Endothelial cell of umbilical vein (primary cell): ENCODE measurements around the gene LEP. TPM values are rescaled to one million over a fixed set of nuclear protein-coding genes. Genes with fewer than 3 reads are reported as not detected.

Source experiments
- BruUV-seq: library from RNA; stranded (reverse); fragments of 400-500 nt; replicated peaks from 2 replicates; lab custom pipeline; 2021; lab: Mats Ljungman, UMichigan
- CTCF ChIA-PET: fragments of 300-600, 350-600 bp; sonication (Branson Sonifier 250); formaldehyde crosslinking; loops from one replicate; lab custom pipeline; 2021; ENCODE audit warnings: antibody characterized with exemption, inconsistent platforms; lab: Charles Lee
- POLR2A ChIA-PET: fragments of 300-600, 350-600 bp; sonication (Branson Sonifier 250); formaldehyde crosslinking; loops from one replicate; lab custom pipeline; 2021; ENCODE audit warnings: antibody characterized with exemption, inconsistent platforms; lab: Charles Lee
- DNase-seq: peaks from one replicate; pipeline ENCODE4 v3.0.0-alpha.2; 2011; ENCODE audit warnings: low read depth, low spot score
- FAIRE-seq: peaks from 2 replicates; lab custom pipeline; 2011; peaks lifted over from hg19 to GRCh38; lab: Jason Lieb, UNC
- H2AFZ ChIP-seq: 2 replicates; pipeline ENCODE4 v1.6.0; 2012; ENCODE audit warnings: low read depth, low read length, control low read depth, inconsistent platforms
- H3K27ac ChIP-seq: 2 replicates; pipeline ENCODE4 v1.5.1; 2011; ENCODE audit warnings: low read depth, mild to moderate bottlenecking, control low read depth, low read length, moderate library complexity; ENCODE audit not compliant: insufficient read depth
- H3K27me3 ChIP-seq, 2 experiments: 2 replicates each; pipeline versions ENCODE4 v1.6.0 to v1.6.1; 2011; ENCODE audit warnings: low read length in 2 of 2, mixed read lengths in 1 of 2; ENCODE audit not compliant: control insufficient read depth in 2 of 2, insufficient read depth in 2 of 2
- H3K36me3 ChIP-seq, 2 experiments: 2 replicates in 1 of 2; 3 replicates in 1 of 2; pipeline ENCODE4 v1.5.1; 2011; ENCODE audit warnings: low read length in 2 of 2, mild to moderate bottlenecking in 1 of 2, moderate library complexity in 1 of 2; ENCODE audit not compliant: control insufficient read depth in 2 of 2, insufficient read depth in 2 of 2; ENCODE audit errors: extremely low read depth in 1 of 2
- H3K4me1 ChIP-seq: 3 replicates; pipeline ENCODE4 v1.5.1; 2011; ENCODE audit warnings: mild to moderate bottlenecking, low read length; ENCODE audit not compliant: control insufficient read depth, insufficient read depth; ENCODE audit errors: extremely low read depth
- H3K4me2 ChIP-seq: 2 replicates; pipeline ENCODE4 v1.6.1; 2011; ENCODE audit warnings: low read length, control low read depth, mixed read lengths; ENCODE audit not compliant: insufficient read depth
- H3K4me3 ChIP-seq, 3 experiments: fragments of 200-600 bp in 1 of 3; sonication (generic), shearing (Covaris generic) in 1 of 3; replicated peaks in 1 of 3; 2 replicates each; pipeline ENCODE4 v1.5.1; 2011 to 2016; ENCODE audit warnings: control low read depth in 3 of 3, low read length in 3 of 3, mild to moderate bottlenecking in 2 of 3, inconsistent platforms in 1 of 3, low read depth in 1 of 3, moderate library complexity in 1 of 3; ENCODE audit not compliant: insufficient read depth in 1 of 3
- H3K79me2 ChIP-seq: 2 replicates; pipeline ENCODE4 v1.6.0; 2012; ENCODE audit warnings: low read length, inconsistent platforms; ENCODE audit not compliant: control insufficient read depth, insufficient read depth
- H3K9ac ChIP-seq: replicated peaks from 2 replicates; pipeline ENCODE3; 2011; ENCODE audit warnings: low read length, control low read depth; ENCODE audit not compliant: insufficient read depth; ENCODE audit errors: extremely low read depth
- H3K9me1 ChIP-seq: replicated peaks from 3 replicates; pipeline ENCODE4 v1.6.0; 2011; ENCODE audit warnings: mild to moderate bottlenecking, low read length; ENCODE audit not compliant: control insufficient read depth, insufficient read depth; ENCODE audit errors: extremely low read depth
- H3K9me3 ChIP-seq: replicated peaks from 2 replicates; pipeline ENCODE4 v1.5.1; 2012; ENCODE audit warnings: low read length, inconsistent platforms; ENCODE audit not compliant: control insufficient read depth, insufficient read depth
- H4K20me1 ChIP-seq: replicated peaks from 2 replicates; pipeline ENCODE3; 2011; ENCODE audit warnings: mild to moderate bottlenecking, low read length; ENCODE audit not compliant: control insufficient read depth, insufficient read depth; ENCODE audit errors: extremely low read depth
- EZH2 ChIP-seq: IDR thresholded peaks from 2 replicates; pipeline ENCODE4 v1.6.1; 2012; ENCODE audit warnings: borderline replicate concordance, low read depth, mild to moderate bottlenecking, moderate library complexity, low read length, inconsistent platforms; ENCODE audit not compliant: severe bottlenecking
- FOS ChIP-seq: IDR thresholded peaks from 2 replicates; pipeline ENCODE4 v1.6.1; 2011; ENCODE audit warnings: mild to moderate bottlenecking, low read length, moderate library complexity, borderline replicate concordance; ENCODE audit not compliant: insufficient read depth
- GATA2 ChIP-seq: IDR thresholded peaks from 2 replicates; pipeline ENCODE4 v1.7.0; 2011; ENCODE audit warnings: low read depth, mild to moderate bottlenecking, moderate library complexity, mixed read lengths, low read length; ENCODE audit not compliant: insufficient read length, insufficient read depth
- JUN ChIP-seq: IDR thresholded peaks from 2 replicates; pipeline ENCODE4 v1.6.1; 2011; ENCODE audit warnings: borderline replicate concordance, low read depth; ENCODE audit not compliant: insufficient read length, insufficient read depth
- MYC ChIP-seq: IDR thresholded peaks from one replicate; pipeline ENCODE4 v1.6.1; 2011; ENCODE audit warnings: mild to moderate bottlenecking, low read depth, low read length
- POLR2A ChIP-seq: IDR thresholded peaks from 2 replicates; pipeline ENCODE4 v1.6.1; 2012; ENCODE audit warnings: low read depth, mild to moderate bottlenecking, control low read depth, low read length
- POLR2AphosphoS5 ChIP-seq: IDR thresholded peaks from 2 replicates; pipeline ENCODE4 v1.6.1; 2012; ENCODE audit warnings: low read depth, mild to moderate bottlenecking, control low read depth, low read length, moderate library complexity; ENCODE audit not compliant: insufficient read depth
- dilution Hi-C: fragments of 300-500 bp; cut with MboI; formaldehyde crosslinking; loops from one replicate; pipeline ENCODE4 v1.15.0; 2019; ENCODE audit warnings: low sequenced_read_pairs; ENCODE audit not compliant: extremely low pct_ligation_motif_present
- intact Hi-C: fragments of 100-400 bp; cut with micrococcal nuclease; formaldehyde crosslinking; loops from one replicate; pipeline ENCODE4 v1.10.0; 2022
- polyA plus RNA-seq, 4 experiments: library from polyadenylated mRNA; depleted of rRNA in 3 of 4; stranded (reverse) in 3 of 4; unstranded in 1 of 4; fragments of >200 nt; gene quantifications; 2 replicates each; pipeline versions ENCODE4 v1.2.1 to v1.2.3, GENCODE V29; 2011 to 2012; ENCODE audit warnings: missing spikeins in 1 of 4
- total RNA-seq: library from RNA; stranded (reverse); gene quantifications from 2 replicates; pipeline ENCODE4 v1.2.3, GENCODE V29; 2021
- TF ChIP-seq, protein P1 (sequence below): IDR thresholded peaks from 2 replicates; pipeline ENCODE4 v1.6.1; 2011; ENCODE audit not compliant: insufficient read depth, insufficient read length
- TF ChIP-seq, protein P2 (sequence below), 2 donors: IDR thresholded peaks; 1 replicate in 1 of 2; 2 replicates in 1 of 2; pipeline ENCODE4 v1.5.1; 2011; ENCODE audit warnings: low read length in 2 of 2, mild to moderate bottlenecking in 2 of 2, moderate library complexity in 2 of 2, control low read depth in 1 of 2, inconsistent platforms in 1 of 2, low read depth in 1 of 2; ENCODE audit not compliant: insufficient read depth in 1 of 2; ENCODE audit errors: extremely low read depth in 1 of 2

The LEP gene
- total and polyA plus RNA-seq, 2 donors (not counting 3 experiments of a cell fraction or from before 2014, with no cell fraction given): not detected

DNA sequence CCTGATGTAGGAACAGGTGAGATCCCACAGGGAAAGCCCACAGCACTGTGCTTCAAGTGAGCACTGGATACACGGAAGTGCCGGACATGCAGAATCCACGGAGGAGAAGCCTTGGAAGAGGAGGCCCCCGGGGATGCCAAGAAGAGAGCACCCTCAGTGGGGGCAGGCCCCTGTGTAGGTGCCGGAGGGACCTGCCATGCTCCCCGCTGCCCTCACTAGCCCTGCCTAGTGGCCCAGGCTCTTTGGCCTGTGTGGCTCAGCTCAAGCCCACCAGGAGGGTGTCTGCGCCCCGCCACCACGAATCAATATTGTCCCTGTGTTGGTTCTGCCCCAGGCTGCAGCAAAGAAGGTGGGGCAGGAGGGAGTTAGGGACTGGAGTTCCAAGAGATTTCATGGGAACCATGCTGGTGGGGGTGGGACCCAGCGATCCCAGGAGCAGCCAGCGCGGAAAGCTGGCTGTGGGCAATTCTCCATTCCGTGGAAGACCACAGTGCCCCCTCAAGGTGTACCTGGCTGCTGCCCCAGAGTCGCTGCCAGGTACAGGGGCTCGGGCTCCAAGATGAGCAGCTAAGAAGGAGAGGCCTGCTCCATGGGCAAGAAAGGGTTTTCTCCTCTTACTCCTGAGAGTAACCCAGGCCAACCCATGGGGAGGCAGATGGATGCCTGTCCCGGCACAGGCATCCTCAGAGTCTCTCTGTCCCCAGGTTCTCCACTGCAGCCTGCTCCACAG, 34.9 kb upstream of the LEP start:
- H4K20me1 ChIP-seq: no peaks in the 10 kb centered on the region
- dilution Hi-C loops (loop anchor here (25.0 kb wide), 1 partner anchor 494 kb away; no protein-coding TSS in a partner anchor), intact Hi-C loops (loop anchor here (5.0 to 10.0 kb wide), 2 partner anchors 101 to 1404 kb away; no protein-coding TSS in a partner anchor)
- no peak for TF ChIP-seq POLR2A
- TF ChIP-seq FOS: no peak
- no peak for TF ChIP-seq MYC
- TF ChIP-seq GATA2: no peak
- TF ChIP-seq, protein P1, sequence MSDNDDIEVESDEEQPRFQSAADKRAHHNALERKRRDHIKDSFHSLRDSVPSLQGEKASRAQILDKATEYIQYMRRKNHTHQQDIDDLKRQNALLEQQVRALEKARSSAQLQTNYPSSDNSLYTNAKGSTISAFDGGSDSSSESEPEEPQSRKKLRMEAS: no peak
- no peak for TF ChIP-seq EZH2
- no peak for TF ChIP-seq JUN
- TF ChIP-seq, protein P2, sequence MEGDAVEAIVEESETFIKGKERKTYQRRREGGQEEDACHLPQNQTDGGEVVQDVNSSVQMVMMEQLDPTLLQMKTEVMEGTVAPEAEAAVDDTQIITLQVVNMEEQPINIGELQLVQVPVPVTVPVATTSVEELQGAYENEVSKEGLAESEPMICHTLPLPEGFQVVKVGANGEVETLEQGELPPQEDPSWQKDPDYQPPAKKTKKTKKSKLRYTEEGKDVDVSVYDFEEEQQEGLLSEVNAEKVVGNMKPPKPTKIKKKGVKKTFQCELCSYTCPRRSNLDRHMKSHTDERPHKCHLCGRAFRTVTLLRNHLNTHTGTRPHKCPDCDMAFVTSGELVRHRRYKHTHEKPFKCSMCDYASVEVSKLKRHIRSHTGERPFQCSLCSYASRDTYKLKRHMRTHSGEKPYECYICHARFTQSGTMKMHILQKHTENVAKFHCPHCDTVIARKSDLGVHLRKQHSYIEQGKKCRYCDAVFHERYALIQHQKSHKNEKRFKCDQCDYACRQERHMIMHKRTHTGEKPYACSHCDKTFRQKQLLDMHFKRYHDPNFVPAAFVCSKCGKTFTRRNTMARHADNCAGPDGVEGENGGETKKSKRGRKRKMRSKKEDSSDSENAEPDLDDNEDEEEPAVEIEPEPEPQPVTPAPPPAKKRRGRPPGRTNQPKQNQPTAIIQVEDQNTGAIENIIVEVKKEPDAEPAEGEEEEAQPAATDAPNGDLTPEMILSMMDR (IDR thresholded peaks at IDR 0.05; ENCODE audit: extremely low read depth in 1 of 2, insufficient read depth in 1 of 2, low read depth in 1 of 2, low read length in 2 of 2): no peak
- TF ChIP-seq POLR2AphosphoS5: no peak
- H3K79me2 ChIP-seq: no peaks in the 10 kb centered on the region
- H3K27me3 ChIP-seq: peaks cover 27 to 40% of the 10 kb centered on the region in 2 experiments
- no peak overlapping the region for H3K27ac ChIP-seq
- H3K9me1 ChIP-seq: no peaks in the 10 kb centered on the region
- no peak overlapping the region for H3K9ac ChIP-seq
- H3K4me3 ChIP-seq: no peak overlapping the region
- DNase-seq: no peak
- H3K9me3 ChIP-seq: no peaks in the 10 kb centered on the region
- H2AFZ ChIP-seq: no peak overlapping the region
- ChIA-PET POLR2A (no interaction called here), CTCF (interaction anchor here (1.0 to 8.2 kb wide), 5 partner anchors 70 to 586 kb away, joined by 3 to 229 read pairs (median 60); no protein-coding TSS in a partner anchor)
- BruUV-seq: no TSS peak
- no peak for FAIRE-seq
- H3K36me3 ChIP-seq: no peaks in the 10 kb centered on the region
- no peak overlapping the region for H3K4me2 ChIP-seq
- H3K4me1 ChIP-seq: no peaks in the 10 kb centered on the region
